Suprapubic skin (tissue), 3 donors: ENCODE measurements around the gene C20orf202.
A peak's percentile ranks its signal among the peaks of the same experiment; 100 is the strongest.

Experiments
- EP300 ChIP-seq: sonication (generic); formaldehyde crosslinking; IDR thresholded peaks from one replicate; pipeline ENCODE4 v1.6.1; 2017; ENCODE audit warnings: antibody characterized with exemption
- POLR2A ChIP-seq, 2 donors: fragments of 450-650 bp; IDR thresholded peaks; one replicate each; pipeline ENCODE4 v1.6.1; 2017; ENCODE audit warnings: antibody characterized with exemption in 2 of 2, mild to moderate bottlenecking in 2 of 2, moderate library complexity in 2 of 2
- TF ChIP-seq, protein P1 (sequence below), 2 donors: fragments of 200-600 bp in 1 of 2; fragments of 450-650 bp in 1 of 2; sonication (generic) in 1 of 2; IDR thresholded peaks; one replicate each; pipeline ENCODE4 v1.5.1; 2016 to 2019; ENCODE audit warnings: antibody characterized with exemption in 2 of 2, mild to moderate bottlenecking in 1 of 2, moderate library complexity in 1 of 2

DNA sequence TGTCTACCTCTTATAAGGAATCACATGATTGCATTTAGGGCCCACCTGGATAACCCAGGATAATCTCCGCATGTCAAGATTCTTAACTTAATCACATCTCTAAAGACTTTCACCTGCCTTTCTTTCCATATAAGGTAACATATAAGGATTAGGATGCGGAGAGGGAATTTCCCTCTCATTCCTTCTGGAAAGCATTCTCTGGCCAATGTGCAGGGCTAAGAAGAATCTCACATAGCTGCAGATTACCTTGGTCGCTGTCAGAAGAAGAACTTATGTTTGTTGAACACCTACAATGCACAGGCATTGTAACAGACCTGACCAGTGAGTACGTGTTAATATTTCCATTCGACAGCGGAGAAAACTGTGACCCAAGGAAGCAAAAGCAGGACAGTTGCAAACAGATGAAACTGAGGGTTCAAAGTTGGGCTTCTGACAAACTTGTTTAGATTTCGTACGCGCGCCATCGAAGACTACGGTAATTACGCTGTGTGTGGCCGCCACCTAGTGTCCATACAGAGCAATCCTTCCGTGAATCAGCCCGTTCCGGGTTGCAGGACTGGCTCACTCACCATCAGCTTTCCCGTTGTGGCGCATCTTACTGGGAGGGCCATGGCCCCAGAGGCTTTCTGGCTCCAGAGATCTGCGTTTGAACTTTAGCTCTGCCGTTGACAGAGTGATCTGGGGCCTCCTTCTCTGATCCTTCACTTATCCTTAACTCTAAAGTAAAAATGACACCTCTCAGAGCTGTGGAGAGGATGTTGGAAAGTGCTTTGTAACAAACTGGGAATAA lies 9.5 kb downstream of the C20orf202 start:
- no peak for TF ChIP-seq POLR2A (IDR thresholded peaks at IDR 0.05)
- TF ChIP-seq, protein P1, sequence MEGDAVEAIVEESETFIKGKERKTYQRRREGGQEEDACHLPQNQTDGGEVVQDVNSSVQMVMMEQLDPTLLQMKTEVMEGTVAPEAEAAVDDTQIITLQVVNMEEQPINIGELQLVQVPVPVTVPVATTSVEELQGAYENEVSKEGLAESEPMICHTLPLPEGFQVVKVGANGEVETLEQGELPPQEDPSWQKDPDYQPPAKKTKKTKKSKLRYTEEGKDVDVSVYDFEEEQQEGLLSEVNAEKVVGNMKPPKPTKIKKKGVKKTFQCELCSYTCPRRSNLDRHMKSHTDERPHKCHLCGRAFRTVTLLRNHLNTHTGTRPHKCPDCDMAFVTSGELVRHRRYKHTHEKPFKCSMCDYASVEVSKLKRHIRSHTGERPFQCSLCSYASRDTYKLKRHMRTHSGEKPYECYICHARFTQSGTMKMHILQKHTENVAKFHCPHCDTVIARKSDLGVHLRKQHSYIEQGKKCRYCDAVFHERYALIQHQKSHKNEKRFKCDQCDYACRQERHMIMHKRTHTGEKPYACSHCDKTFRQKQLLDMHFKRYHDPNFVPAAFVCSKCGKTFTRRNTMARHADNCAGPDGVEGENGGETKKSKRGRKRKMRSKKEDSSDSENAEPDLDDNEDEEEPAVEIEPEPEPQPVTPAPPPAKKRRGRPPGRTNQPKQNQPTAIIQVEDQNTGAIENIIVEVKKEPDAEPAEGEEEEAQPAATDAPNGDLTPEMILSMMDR (IDR thresholded peaks at IDR 0.05): peak; percentile 71 to 76
- no peak for TF ChIP-seq EP300
